ENCODE results near the gene TCF7L1. TPM values are rescaled to one million over a fixed set of nuclear protein-coding genes. Genes with fewer than 3 reads are reported as not detected.

Gene TCF7L1
- total RNA-seq, 1 donor from 2014 or later, result 6.6 TPM

- no peak for TF ChIP-seq CTCF (IDR thresholded peaks at IDR 0.05; ENCODE audit: partially characterized antibody, unreplicated experiment)
- Mint-ChIP-seq H3K4me3 (ENCODE audit: unreplicated experiment) (no peak overlapping the region), H3K27ac (ENCODE audit: unreplicated experiment) (no peak overlapping the region), H3K36me3 (ENCODE audit: unreplicated experiment) (no peaks in the 10 kb centered on the region), H3K4me1 (ENCODE audit: low read depth, unreplicated experiment) (peaks cover 4% of the 10 kb centered on the region), H3K9me3 (ENCODE audit: unreplicated experiment) (peaks cover 11% of the 10 kb centered on the region), H3K27me3 (ENCODE audit: unreplicated experiment) (peaks cover 10% of the 10 kb centered on the region)
- no peak for DNase-seq
These were observed 223.0 kb downstream of the TCF7L1 start for GRCh38 chr2:85356186-85356585.

GRCh38 chr2:85357736-85358135, 224.5 kb downstream of the TCF7L1 start:
- Mint-ChIP-seq H3K27ac (ENCODE audit: unreplicated experiment) (no peak overlapping the region), H3K9me3 (ENCODE audit: unreplicated experiment) (peaks cover 11% of the 10 kb centered on the region), H3K4me1 (ENCODE audit: low read depth, unreplicated experiment) (peaks cover 4% of the 10 kb centered on the region), H3K4me3 (ENCODE audit: unreplicated experiment) (no peak overlapping the region), H3K27me3 (ENCODE audit: unreplicated experiment) (peaks cover 10% of the 10 kb centered on the region), H3K36me3 (ENCODE audit: unreplicated experiment) (no peaks in the 10 kb centered on the region)
- no peak for TF ChIP-seq CTCF (IDR thresholded peaks at IDR 0.05; ENCODE audit: partially characterized antibody, unreplicated experiment)
- no peak for DNase-seq

Other genes starting within 250 kb of the TCF7L1 start
- gene TMSB10, start 227.7 kb upstream of the TCF7L1 start, total RNA-seq (ENCODE audit: unreplicated experiment), result 3,273 TPM
- 46.8 TPM for gene KCMF1, start 162.2 kb upstream of the TCF7L1 start, total RNA-seq (ENCODE audit: unreplicated experiment)
- 47.1 TPM for gene TGOLN2, start 194.6 kb downstream of the TCF7L1 start, total RNA-seq (ENCODE audit: unreplicated experiment)
- 39.4 TPM for gene RETSAT, start 221.1 kb downstream of the TCF7L1 start, total RNA-seq (ENCODE audit: unreplicated experiment)
- 18.0 TPM for gene ELMOD3, start 221.4 kb downstream of the TCF7L1 start, total RNA-seq (ENCODE audit: unreplicated experiment)

Data from glutamatergic neuron (in vitro differentiated cells).